H4 (cell line): Measurements from ENCODE around the gene ZNF710. TPM values are rescaled to one million over a fixed set of nuclear protein-coding genes. Genes with fewer than 3 reads are reported as not detected.

ENCODE experiments used
- DNase-seq: peaks from one replicate; pipeline ENCODE4 v3.0.0-alpha.2; 2015; ENCODE audit warnings: low spot score
- total RNA-seq: library from RNA; depleted of rRNA; stranded (reverse); fragments of >200 nt; shearing (Covaris generic); gene quantifications from 2 replicates; pipeline ENCODE4 v1.2.3, GENCODE V29; 2014

The ZNF710 gene
- total RNA-seq, 1 experiment from 2014 or later: 4.7 TPM

DNA sequence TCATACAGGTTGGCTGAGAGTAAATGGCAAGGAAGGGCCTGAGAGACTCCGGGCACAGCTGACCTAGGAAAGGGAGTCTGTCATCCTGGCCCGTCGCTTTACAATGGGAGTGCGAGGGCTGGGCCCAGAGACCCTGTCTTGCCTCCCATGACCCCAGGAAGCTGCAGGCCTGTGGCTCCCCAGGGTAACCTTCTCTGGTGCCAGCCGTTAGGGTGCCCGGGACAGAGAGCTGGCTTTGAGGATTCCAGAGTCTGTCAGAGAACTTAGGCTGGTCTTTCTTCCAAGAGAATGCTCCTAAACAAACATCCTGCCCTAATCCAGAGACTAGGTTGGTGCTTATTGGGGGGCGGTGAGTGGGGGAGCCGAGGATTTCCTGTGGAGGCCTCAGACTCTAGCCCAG lies 18.5 kb downstream of the ZNF710 start:
- no peak for DNase-seq

DNA sequence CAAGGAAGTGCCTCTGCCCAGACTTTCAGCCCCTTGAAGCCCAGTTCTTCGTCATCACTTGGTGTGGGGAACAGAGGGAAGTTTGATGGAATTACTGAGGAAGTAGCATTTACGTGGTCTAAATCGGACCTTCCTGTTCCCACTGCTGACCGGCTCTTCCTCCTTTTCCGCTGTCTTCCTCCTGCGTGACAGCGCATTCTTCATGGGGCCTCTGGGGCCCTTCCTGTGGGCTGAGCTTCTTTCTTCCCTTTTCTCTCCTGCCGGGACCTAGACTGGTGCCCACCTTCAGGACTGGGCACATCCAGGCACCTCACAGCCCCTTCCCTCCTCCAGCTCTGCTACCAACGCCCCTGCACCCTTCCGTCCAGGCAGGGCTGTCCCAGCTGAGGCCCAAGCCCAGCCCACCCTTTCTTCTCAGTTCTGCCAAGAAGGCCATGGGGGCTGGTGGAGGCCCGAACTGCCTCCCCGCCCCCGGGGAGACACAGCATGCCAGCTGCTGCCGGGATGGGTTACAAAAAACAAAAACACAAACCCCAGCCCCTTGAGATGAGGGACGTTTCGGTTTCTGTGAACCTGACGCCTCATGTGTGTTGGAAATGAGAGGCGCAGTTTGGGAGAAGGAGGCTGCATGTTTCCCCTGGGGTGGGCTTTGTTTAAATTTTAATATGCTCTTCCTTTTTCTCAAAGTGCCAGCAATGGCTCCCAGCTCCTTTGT lies 19.1 kb downstream of the ZNF710 start:
- no peak for DNase-seq

DNA sequence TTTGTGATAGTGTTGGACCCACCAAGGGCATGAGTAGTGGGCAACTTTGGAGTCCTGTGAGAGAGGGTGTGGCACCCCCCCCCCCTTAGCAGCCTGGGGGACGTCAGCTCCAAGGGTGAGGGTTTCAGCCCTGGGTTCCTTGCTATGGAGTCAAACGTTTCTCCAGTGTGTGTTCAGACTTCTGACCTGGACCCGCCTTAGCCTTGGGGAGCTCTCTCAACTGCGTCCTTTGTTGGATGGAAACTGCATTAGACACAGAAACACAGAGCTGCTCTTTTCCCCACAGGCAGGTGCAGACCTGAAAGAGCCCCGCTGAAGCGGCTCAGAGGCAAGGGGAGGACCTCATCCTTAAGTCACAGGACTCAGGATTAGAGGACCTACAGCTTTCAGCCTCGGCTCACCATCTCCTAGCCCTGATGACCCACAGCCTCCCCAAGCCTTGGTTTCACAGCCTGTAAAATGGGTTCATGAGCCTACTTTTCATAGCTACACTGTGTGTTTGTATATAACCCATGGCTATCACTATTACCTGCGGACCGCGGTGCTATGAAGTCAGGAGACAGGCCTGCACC lies 19.9 kb downstream of the ZNF710 start:
- DNase-seq: no peak

DNA sequence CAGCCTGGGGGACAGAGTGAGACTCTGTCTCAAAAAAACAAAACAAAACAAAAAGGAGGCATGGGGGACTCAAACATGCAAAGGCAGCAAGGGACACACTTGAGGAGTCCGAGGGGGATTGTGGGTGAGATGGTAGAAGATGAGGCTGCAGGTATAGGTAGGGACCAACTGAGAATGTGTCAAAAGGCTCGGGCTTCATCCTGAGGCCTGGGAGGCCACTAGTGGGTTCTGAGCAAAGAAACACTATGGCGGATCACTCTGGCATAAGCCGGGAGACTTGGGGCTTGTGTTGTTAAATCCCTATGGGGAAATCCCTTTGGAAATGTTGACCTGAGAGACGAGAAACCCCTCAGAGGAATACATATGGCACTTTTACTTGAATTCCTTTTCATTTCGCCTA lies 21.2 kb downstream of the ZNF710 start:
- no peak for DNase-seq

DNA sequence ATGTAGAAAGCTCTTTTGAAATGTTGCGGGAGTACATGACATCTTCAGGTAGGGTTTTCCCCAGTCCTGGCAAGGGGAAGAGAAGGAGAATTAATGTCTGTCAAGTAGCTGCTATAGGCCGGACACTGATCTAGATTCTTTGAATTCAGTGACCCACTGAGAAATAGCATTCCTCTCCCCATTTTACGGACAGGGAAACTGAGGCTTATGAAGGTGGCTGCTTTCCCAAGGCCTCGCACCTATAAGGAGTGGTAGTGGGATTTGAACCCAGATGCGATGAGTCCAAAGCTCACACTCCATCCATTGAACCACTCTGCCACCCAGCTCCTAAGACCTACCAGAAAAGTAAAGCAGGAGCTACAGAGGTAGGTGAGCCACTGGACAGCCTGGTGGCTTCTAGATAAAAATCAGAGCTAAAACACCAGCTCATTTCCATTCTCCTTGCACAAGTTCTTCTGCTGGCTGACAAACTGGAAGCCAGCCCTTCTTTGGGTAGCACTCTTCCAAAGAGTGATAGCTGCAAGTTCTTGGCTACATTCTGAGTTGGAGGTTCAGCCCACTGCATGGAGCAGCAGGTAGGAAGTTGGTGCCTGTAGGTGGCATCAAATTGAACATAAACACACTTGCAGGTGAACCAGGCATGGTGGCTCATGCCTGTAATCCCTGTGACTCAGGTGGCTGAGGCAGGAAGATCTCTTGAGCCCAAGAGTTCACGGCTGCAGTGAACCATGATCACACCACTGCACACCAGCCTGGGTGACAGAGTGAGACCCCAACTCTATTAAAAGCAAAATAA lies 22.0 kb downstream of the ZNF710 start:
- no peak for DNase-seq

DNA sequence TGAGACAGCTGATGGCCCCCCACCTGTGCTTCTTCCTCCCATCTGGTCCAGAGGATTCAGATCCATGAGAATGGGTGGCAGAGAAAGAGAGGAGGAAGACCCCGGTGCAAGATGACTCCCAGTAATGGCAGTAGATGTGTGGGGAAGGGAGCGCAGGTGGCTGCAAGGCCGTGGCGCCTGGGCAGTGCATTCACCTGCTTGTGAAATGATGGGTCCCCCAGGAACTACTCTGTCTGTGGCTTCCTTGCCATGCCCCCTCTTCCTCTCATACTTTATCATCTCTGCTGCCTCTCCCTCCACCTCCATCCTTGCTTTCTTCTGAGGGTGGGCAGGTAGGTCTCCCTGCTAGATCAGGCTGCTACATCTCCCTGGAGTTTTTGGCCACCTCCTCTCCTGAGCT lies 23.3 kb downstream of the ZNF710 start:
- no peak for DNase-seq

DNA sequence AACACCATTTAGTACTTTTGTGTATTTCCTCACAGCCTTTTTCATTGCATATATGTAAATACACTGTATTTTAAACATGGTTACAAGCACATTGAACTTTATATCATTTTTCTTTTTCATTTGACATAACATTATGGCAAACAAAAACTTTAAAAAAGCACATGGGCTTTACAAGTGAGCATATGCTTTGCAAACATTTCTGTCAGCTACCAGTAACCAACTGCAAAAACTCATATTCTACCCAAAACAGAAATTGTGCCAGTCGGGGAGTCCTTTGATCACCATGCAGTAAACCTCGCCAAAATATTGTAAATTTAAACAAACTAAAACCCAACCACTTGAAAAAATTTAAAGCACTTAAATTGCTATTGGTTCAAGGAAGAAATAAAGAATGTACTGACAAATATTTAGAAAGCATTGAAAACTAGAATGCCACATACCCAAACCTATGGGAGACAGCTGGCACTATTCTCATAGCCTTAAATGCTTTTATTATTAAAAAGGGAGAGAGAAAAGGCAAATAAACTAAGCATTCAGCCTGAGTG lies 24.4 kb downstream of the ZNF710 start:
- DNase-seq: no peak

DNA sequence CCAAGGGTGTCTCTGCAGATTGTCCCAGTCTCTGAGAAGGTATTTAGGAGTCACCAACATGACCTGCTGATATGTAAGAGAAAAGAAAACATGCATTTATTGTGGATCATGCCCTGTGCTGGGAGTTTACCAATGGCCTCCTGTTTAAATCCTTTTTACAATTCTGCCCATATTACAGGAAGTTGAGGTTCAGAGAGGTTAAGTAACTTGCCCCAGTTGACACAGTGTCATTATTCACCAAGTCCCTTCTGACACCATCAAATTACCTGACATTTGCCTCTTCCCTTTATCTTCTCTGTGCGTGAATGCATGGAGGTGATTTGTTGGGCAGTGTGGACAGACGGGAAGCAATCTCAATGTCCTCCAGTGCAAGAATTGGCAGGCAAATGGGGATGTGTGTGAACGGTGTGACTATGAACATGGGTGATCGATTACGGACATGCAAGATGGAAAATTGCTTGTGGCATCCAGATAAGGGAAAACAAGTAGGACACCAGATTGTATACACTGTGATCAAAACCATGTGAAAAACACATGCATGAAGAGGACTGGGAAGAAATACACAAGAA lies 27.3 kb downstream of the ZNF710 start:
- DNase-seq: no peak

DNA sequence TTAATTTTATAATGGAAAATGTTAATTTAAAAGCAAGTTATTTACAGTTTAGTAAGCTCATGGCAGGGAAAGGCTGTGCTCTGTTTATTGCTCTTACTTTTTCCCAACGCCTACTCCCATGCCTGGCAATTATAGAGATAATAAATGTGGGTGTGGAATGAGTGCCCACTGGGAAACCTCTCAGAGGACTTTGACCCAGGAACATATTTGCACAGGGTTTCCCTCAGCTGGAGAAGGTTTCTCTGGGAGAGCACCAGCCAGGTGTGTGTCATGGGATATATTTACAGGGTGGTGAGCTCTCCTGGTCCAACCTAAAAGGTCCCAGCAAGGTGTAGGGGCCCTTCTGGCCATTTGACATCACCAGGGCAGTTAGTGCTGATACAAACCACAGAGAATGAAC lies 27.9 kb downstream of the ZNF710 start:
- DNase-seq: no peak

DNA sequence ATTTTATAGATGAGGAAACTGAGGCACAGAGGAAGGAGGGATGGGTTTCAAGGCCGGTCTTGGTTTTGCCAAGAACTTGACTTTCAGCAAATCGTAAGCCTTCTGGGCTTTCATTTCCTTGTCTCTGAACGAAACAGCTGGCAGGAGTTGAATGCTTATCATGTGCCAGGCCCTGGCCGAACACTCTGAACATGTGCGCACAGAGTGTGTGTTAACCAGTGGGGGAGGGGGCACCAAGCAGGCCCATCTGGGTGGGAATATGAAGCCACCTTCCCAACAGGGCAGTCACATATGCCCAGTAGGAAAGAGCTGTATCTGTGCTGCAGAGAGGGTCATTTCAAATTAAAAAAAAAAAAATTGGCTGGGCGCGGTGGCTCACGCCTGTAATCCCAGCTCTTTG lies 29.3 kb downstream of the ZNF710 start:
- no peak for DNase-seq

DNA sequence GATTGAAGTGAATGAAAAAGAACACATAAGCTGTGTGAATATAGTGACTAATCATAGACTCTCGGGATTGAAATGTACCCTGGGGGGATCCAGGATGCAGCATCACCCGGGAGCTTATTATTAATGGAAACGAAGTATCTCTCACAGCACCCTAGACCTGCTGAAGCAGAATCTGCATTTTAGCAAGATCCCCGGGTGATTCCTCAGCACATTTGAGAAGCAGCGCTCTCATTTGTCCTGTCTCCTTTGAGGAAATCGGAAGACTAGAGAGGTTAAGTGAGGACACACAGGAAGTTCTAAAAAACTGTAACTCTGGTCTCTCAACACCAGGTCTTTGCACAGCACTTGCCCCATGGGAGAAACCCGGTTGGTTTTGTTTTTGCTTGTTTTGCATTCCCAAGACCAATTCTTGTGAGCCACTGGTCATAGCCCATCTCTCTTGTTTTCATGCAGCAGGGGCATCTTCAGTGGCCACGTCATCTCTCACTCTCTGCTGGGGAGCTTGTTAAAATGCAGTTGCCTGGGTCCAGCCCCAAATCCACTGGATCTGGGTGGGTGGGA lies 30.2 kb downstream of the ZNF710 start:
- DNase-seq: no peak

DNA sequence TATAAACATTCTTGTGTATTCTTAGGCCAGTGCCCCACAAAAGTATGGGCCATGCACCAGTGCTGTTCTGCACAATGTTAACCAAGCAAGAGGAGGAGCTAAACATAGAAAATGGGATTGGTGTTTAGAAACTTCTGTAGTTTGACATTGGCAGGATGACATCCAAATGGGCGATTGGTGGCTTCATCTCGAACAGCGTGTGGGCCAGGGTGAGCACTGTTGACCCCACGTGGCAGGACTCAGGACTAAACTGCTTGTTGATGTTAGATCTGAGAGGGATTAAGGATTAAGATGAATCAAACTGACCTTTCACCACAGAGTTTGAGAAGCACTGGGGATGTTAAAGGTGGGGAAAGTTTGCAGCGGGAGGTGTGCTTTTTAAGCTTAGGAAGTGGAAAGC lies 31.9 kb downstream of the ZNF710 start:
- no peak for DNase-seq

DNA sequence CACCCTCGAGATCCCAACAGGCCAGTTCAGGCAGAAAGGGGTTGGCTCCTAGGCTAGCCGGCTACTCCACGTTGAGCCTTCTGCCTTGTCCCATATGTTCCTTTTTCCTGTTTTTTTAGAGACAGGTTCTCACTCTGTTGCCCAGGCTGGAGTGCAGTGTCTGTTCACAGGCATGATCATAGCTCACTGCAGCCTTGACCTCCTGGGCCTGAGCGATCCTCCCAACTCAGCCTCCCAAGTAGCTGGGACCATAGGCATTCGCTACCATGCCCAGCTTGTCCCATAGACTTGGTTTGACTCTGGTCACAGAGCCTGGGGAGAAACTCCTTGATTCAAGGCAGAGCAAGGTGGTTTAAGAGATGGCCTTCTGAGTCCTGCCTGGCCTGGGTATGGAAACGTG lies 32.3 kb downstream of the ZNF710 start:
- DNase-seq: no peak

DNA sequence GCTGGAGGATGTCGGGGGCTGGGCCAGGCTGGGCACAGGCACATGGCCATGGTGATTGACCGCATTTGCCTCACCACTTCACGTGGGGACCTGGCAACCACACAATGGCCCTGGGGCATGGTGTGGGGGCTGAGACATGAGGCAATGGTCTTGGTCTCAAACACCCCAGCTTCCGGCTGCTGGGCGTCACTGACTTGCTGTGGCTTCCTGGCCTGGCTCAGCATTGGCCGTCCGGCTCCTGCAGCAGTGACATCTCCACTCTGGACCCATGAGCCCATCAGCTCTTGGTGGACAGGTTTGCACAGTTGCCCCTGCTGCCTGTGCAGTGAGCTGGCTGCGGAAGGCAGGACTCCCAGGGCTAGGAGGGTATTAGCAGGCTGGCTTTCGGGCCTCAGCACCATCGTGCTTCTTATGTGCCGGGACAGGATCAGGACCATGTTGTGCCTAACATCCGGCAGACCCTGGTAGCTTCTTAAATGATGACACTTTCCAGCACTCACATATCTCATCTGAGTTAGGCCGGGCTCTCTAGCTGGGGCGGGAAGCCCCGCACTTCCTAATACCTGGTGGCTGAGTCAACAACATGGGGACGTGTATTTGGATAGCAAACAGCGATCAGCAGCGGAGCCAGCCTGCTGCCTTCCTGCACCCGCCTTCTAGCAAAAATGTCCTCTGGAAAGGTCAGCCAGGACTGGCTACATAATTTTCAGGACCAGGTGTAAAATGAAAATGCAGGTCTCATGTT lies 34.1 kb downstream of the ZNF710 start:
- no peak for DNase-seq

DNA sequence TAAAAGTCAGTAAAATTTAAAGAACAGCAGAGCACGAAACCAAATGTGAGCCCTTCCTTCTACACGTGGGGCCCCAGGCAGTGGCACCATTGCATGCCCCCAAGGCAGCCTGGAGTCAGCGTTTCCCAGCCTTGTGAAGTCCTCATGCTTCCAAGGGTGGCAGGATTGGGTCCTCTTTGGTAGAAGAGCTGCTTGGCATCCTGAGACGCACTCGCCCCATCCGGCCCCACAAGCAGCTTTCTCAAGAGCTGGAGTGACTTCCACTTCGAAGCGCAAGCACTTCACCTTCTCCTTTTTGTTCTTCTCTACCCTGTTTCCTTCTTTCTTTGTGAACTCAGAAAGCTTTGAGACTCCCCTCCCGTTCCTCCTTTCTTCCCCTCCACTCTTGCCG lies 34.7 kb downstream of the ZNF710 start:
- no peak for DNase-seq

DNA sequence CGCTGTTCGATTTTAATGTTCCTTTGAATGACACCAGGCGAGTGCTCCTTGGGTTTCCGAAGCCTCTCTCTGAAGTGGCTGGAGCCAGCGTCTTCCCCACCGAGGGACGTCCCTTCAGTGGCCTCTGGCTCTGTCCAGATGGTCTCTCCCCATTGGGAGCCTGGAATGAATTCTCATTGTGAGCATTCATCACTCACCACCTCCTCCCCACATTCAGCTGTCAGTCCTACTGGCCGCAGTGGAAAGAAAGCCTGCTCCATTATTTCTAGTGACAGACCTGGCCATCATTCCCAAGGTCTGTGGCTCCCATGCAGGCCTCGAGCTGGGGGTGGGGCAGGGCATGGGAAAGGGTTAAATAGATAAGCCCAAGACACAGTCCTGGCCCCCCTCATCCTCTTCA lies 35.2 kb downstream of the ZNF710 start:
- DNase-seq: no peak

DNA sequence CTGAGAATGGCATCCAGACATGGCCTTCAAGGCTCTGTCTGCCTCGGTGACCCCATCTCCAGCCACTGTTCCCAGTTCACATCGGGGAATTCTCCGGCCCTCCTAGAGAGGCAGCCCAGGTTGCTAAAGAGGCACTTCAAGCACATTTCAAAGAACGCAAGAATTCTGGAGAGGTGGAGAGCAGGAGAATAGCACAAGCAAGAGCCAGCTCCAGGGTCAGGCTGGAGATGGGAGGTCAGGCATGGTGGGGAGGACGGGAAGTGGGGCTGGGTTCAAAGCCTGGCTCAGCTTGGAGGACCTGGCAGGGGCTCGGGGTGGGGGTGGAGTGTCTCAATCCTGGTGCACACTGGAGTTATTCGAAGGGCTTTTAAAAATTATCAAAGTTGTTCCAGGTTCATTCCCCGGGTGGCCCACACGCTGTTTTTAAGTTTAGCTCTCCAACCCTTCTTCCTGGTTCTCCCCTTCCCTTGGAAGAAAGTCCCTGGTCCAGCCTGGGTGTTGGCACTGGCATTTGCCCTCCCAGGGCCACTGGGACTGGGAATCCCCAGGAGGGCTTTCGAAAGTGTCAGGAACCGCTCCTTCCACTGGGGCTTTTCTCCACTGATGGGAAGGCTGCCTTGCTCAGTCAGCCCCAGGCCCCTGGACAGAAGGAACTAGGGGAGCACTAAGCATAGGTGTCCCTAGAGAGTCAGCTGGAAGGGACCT lies 35.8 kb downstream of the ZNF710 start:
- no peak for DNase-seq

DNA sequence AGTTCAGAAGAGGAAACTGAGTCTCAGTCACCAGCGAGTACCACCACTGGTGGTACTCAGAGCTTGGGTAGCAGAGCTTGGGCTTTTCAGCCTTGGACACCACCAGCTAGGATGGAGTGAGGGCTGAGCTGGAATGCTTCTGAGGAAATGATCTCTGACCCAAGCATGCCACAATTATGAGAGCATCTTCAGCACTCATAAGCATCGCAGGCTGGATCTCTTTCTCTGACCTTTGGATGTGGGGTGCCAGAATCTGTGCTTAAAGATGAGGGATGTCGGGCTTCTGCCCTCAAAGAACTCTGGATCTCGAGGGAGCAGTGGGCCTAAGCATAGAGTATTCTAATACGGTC lies 36.4 kb downstream of the ZNF710 start:
- DNase-seq: no peak

DNA sequence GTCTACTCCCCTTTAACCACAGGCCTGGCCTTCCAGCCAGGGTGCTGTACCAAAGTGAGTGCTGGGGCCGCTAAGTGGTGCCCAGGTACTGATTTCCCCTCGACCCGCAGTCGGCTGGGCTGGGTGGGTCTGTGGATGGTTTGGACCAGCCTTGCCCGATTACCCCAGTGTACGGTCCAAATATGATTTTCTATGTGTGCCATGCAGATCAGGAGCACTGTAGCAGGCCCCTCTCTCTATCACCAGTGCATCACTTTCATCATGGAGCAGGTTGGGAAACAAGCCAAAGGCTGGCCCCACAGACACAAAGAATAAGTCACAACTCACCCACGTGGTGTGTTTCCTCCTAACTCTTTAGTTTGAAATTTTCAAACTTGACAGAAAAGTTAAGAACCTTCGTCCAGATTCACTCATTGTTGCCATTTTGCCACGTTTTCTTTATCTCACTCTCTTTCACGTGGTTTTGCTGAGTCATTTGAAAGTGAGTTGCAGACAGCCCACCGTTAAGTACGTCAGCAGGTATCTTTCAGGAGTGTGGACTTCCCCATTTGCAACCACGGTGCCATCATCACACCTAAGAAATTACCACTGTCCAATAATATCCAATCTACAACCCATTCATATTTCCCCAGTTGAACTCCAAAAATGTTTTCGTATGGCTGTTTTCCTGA lies 37.0 kb downstream of the ZNF710 start:
- no peak for DNase-seq

DNA sequence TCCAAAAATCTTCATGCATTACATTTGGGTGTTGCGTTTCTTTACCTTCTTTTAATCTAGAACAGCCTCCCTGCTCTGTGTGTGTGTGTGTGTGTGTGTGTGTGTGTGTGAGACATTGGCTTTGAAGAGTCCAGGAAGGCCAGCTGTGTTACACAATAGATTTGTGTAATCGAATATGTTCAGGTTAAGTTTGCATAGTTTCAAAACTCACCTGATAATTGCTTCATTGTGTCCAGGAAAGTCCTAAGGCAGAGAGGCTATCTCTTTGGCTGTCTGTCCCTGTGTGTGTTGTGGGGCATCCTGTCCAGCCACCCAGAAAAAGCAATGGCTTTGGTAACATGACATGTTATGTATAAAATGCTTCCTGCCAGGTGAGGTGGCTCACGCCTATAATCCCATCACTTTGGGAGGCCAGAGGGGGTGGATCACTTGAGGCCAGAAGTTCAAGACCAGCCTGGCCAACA lies 37.5 kb downstream of the ZNF710 start:
- no peak for DNase-seq
